HG03280 (cell line): Measurements from ENCODE around the gene PUS10.
"Not testable (repeated sequence)": the region's sequence is repeated elsewhere in the genome, so short reads cannot be mapped to it uniquely, and the experiment has no call there.

Experiments used
- ATAC-seq: cut with Tn5 transposase; IDR thresholded peaks from one replicate; pipeline ENCODE4 v1.9.1; 2021; ENCODE audit warnings: mild to moderate bottlenecking, moderate library complexity; ENCODE audit not compliant: unreplicated experiment

Gene PUS10

DNA sequence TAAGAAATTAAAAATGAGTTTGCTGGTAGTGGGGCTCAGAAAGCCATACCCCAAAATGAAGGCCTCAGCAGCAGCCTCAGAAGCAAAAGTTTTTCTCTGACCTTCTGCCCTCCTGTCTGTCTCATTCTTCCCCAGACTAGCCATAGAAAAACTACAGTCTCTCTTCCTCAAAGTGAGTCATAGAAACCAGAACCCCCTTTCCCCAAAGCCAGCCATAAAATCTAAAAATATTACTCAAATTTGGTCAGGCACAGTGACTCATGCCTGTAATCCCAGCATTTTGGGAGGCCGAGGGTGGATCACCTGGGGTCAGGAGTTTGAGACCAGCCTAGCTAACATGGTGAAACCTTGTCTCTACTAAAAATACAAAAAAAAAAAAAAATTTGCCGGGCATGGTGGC, 5.8 kb downstream of the PUS10 start:
- ATAC-seq, result not testable (repeated sequence)

DNA sequence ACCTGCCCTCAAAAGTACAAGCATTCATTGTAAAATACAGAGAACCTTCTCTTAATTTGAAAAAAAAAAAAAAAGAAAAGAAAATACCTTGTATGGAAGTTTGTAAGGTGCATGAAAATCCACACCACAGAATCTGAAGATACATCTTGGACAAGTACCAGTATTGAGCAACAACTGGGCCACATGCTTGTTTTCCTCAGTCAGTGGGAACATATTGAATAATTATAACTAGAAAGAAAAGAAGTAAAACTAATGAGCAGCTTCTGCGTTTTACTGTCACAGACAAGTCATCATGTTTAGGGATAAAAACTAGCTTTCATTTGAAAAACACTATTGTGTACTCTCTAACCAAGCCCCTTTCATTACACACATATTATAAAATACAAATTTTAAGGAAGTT, 6.4 kb downstream of the PUS10 start:
- no peak for ATAC-seq

DNA sequence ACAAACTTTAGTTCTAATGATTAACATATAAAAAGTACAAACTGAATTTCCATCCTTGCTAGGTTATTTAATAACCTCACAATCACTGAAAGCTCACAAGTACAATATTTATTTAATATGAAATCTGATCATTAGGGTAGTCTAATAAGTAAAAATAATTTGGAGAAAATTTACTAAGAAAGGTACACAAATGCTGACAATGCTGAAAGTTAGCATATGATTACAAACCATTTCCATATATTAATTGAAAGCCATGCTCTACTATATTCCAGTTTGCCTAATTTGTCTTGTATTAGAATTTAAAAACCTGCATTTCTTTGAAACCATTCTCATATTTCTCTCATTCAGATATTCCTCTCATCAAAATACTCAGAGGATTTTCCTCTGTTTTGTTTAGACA, 8.7 kb downstream of the PUS10 start:
- ATAC-seq, result no peak

- no peak for ATAC-seq
Measured at GRCh38 chr2:61006486-61007105, 11.5 kb downstream of the PUS10 start.

DNA sequence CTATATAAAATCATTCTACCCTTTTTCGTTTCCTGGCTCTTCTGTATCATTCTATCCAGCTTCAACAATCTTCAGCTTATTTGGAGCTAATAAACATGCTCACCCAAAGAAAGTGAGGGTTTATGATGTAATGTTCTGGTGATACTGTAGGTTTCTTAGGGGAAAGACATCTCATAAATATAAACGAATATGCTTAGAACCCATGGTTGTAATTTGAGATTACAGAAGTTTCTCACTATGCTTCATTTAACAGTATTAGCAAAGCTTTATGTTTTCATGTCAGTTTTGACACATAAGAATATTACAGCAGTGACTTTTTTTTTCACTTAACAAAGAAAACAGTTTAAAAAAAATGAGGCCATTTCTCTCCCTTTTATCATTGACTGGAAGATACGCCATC, 12.3 kb downstream of the PUS10 start:
- no peak for ATAC-seq

DNA sequence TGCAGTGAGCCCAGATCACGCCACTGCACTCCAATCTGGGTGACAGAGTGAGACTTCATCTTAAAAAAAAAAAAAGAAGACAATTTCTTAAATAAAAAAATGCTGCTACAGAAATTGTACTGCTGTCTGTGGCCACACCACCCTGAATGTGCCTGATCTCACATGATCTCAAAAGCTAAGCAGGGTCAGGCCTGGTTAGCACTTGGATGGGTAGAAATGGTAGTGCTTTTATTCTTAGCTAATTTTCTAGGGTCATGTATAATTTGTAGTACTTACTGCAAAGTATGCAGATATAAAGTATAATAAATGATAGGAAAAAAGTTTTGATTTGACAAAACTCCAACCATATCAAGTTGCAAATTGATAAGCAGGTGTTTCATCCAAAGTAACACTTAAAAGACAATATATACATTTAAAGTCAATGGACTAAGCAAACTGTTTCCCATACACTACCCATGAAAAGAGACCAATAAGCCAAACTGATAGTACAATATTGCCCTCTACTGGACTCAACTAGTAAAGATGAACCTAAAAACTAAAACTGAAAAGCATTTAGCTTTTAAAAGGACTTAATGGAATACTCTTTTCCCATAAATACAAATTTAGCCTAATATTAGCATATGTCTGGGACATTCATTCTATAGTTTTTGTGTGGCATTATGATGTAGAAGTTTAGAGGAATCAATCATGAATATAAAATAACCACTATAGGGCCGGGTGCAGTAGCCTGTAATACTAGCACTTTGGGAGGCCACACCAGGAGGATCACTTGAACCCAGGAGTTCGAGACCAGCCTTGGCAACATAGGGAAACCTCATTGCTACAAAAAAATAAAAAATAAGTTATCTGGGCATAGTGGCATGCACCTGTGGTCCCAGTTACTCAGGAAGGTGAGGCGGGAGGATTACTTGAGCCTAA, 19.2 kb downstream of the PUS10 start:
- peak; percentile 67 for ATAC-seq

DNA sequence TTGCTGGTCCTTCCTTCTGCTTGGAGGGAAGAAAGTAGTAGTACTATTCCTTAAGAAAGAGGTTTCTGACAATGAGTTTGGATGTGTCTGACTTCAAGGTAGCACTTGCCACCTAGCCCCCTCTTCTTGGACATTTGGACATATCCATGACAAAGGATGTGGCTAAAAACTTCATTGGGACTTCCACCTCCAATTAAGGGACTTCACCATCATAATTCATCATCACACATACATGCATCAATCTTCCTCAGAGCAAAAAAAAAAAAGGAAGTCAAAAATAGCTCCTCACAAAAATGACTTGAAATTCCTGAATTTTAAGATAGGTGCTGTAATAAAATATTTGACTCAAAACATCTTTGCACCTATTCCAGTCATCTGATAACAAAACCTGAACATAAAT, 23.9 kb downstream of the PUS10 start:
- no peak for ATAC-seq

DNA sequence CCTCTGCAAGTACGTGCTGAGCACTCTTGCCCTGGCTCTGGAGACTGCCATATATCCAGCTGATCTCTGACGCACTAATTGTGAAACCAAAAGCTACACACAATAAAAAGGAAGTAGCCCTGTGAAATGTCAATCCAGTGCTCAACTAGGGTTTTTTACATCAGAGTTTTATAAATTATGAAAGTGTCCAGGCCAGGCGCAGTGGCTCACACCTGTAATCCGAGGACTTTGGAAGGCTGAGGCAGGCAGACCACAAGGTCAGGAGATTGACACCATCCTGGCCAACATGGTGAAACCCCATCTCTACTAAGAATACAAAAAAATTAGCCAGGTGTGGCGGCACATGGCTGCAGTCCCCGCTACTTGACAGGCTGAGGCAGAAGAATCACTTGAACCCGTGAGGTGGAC, 25.1 kb downstream of the PUS10 start:
- ATAC-seq, result peak; percentile 97

- no peak for ATAC-seq
Measured at GRCh38 chr2:60991644-60992043, 26.4 kb downstream of the PUS10 start.

- no peak for ATAC-seq
Measured at GRCh38 chr2:60989259-60989658, 28.8 kb downstream of the PUS10 start.

GRCh38 chr2:60987656-60988055, 30.4 kb downstream of the PUS10 start:
- ATAC-seq, result not testable (repeated sequence)

DNA sequence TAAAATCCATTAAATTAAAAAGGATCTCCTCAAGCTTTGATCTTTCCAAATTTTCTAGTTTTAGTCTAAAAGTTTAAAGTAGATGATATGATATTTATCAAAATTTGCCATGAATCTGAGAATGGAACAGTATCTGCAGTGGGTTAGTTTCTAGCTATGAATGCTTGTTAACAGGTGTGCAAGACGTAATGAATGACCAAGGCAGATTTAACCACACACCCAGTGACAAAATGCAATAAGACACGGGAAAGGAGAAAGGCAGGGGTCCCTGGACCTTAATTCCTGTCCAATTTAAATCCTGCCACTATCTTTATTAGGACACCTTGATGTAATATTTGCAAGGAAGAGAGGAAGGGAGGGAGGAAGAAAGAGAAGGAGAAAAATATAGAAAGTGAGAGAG, 31.0 kb downstream of the PUS10 start:
- no peak for ATAC-seq

GRCh38 chr2:60984720-60985119, 33.3 kb downstream of the PUS10 start:
- no peak for ATAC-seq

- not testable (repeated sequence) for ATAC-seq
Measured at GRCh38 chr2:60982066-60982465, 36.0 kb downstream of the PUS10 start.

DNA sequence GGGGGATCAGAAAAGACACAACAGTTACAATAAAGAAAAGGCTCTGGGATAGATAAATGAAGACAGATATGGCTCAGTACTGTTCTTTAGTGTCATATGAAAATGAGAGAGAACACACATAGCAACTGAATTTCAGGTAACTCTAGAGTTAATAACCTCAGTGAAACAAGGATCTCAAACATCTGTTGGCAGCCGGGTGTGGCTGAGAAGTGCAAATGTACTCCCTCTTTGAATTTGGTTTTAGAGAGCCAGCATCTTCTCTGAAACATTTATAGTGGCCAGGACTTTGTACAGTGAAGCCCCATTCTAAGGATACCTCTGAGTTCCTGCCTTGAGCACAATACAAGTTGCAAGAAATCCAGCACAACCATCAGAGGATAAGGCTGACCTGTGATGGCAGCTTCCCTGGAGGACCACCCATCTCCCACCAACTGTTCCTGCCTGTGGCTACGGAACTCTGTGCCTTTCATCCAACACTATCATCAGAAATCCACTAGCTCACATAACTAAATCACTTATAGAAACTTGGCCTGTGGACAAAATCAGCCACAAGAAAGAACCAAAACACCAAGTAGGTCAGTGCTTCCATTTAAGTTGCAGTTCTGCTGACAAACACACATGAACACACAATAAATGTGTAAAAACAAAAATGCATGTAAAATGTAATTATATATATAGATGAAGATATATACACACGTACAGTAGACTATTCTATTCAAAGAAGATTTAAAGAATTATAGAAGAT, 37.8 kb downstream of the PUS10 start:
- peak; percentile 64 for ATAC-seq

GRCh38 chr2:60979231-60979630, 38.8 kb downstream of the PUS10 start:
- ATAC-seq, result no peak

- no peak for ATAC-seq
Measured at GRCh38 chr2:60977562-60977895, 40.5 kb downstream of the PUS10 start.

DNA sequence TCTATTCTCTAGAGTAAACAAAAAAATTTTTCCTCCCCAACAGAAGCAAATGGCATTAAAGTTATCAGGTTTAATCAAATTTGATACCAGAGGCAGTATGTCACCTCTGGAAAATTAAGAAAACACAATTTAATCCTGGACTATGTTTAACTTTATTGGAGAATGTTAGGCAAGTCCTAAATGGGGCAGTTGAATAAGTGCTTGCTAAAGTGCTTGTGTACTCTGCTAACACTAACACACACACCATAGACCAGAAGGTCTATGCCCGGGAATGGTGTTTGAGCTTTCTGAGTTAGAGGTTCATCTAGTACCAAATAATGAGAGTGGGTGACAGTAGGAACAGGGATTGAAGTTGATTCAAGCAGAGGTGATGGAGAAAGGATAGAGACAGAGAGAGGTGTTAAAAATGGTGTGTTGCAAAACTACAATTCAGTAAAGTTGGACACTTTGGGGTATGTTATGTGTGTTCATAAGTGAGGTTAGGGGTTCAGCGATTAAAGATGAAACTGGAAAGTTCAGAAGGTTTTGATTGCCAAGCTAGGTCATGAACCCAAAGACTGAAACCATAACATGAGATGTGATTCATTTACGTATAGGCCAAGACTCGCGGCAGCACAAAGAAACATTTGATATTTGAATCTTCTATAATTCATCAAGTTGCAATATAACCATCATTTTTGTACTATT, 41.0 kb downstream of the PUS10 start:
- ATAC-seq, result no peak

DNA sequence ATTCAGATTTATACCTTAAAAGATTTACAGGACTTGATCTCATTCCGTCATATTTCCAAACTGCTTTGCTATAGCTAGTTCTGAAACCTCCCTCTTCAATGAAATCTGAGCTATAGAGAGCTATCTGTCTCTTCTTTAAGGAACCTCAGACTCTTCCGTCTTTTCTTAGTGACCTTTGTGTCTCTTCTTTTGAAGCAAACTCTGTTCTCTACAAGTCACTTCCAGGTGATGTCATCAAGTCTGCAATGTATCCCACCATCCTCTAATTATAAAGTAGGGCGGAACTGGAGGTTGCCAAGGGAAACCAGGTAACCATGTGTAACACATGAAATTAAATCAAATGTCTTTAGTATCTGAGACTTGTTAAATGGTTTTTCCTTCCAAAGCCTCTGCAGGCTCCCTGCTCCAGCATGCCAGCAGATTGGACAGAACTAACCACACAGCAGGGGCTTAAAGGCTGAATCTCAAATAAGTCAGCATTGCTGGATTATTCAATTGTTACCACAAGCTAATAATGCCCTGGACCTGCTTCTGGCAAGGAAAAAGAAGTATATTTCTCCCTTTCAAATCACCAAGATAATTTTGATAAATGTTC, 41.7 kb downstream of the PUS10 start:
- no peak for ATAC-seq

DNA sequence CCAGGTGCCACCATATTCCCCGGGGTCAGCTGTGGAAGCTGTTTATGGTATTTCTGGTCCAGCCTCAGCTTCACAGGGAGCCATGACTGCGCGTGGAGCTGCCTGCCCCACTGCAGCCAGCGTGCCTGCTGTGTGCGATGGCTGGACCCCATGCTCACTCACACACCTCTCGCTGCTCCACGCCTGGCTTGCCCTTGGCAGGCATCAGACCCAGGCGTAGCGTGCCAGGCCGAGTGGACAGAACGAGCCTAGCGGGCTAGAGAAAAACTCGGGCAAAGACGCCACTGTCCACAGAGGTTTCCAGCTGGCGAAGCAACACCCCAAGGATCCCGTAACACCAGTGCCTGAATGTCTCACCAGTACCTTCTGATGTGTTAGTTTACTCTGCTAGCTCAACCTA, 43.4 kb downstream of the PUS10 start:
- ATAC-seq, result no peak

DNA sequence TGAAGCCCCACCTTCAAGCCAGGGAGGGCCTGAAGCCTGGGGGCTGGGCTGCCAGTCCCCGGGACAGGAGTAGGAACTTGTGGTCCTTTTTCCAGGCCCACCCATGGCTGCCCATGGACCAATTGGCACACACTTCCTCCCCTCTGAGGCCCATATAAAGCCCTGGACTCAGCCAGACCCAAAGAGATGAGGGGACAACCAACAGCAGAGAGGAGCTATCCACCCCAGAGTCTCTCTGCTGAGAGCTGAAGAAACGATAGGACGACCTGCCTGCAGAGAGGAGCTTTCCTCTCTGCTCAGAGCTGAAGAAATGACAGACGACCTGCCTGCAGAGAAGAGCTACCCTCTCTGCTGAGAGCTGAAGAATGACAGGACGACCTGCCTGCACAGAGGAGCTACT, 44.4 kb downstream of the PUS10 start:
- no peak for ATAC-seq
